Measurements from ENCODE around the gene FRMPD4.

DNA sequence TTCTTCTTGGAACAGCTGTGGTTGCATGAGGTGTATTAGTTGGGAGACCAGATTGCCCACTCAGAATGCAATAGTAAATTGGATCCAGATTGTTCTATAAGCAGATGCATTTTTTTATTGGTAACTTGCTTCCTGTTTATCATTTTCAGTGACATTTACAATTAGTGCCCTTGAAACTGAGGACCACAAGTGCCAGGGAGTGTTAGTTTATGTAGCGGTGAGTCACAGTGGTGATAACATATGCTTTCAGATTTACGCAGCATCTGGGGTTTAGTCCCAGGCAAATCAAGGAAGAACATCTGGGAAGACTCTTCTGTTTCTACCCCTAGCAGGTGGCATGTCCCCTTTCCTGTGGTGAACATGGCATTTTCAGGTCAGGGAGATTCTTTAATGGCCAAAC is 24.1 kb downstream of the FRMPD4 start:
- TF ChIP-seq, protein P1, sequence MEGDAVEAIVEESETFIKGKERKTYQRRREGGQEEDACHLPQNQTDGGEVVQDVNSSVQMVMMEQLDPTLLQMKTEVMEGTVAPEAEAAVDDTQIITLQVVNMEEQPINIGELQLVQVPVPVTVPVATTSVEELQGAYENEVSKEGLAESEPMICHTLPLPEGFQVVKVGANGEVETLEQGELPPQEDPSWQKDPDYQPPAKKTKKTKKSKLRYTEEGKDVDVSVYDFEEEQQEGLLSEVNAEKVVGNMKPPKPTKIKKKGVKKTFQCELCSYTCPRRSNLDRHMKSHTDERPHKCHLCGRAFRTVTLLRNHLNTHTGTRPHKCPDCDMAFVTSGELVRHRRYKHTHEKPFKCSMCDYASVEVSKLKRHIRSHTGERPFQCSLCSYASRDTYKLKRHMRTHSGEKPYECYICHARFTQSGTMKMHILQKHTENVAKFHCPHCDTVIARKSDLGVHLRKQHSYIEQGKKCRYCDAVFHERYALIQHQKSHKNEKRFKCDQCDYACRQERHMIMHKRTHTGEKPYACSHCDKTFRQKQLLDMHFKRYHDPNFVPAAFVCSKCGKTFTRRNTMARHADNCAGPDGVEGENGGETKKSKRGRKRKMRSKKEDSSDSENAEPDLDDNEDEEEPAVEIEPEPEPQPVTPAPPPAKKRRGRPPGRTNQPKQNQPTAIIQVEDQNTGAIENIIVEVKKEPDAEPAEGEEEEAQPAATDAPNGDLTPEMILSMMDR (conservative IDR thresholded peaks at IDR 0.05; ENCODE audit: low read depth in 2 of 2), result no peak
- TF ChIP-seq ZNF114 (CRISPR knock-in tag; IDR thresholded peaks at IDR 0.05) (no peak), CREB1 (CRISPR knock-in tag; IDR thresholded peaks at IDR 0.05; ENCODE audit: low read depth) (no peak), EZH2phosphoT487 (IDR thresholded peaks at IDR 0.05; ENCODE audit: unreplicated experiment) (no peak), EZH2 (IDR thresholded peaks at IDR 0.05; ENCODE audit: low read depth, unreplicated experiment) (no peak), POLR2AphosphoS5 (IDR thresholded peaks at IDR 0.05; ENCODE audit: low read depth) (no peak), JUNB (IDR thresholded peaks at IDR 0.05; ENCODE audit: unreplicated experiment) (no peak), NANOG (IDR thresholded peaks at IDR 0.05; ENCODE audit: borderline replicate concordance) (no peak), ZNF331 (CRISPR knock-in tag; IDR thresholded peaks at IDR 0.05; ENCODE audit: low read depth) (no peak)
- TF ChIP-seq, protein P2, sequence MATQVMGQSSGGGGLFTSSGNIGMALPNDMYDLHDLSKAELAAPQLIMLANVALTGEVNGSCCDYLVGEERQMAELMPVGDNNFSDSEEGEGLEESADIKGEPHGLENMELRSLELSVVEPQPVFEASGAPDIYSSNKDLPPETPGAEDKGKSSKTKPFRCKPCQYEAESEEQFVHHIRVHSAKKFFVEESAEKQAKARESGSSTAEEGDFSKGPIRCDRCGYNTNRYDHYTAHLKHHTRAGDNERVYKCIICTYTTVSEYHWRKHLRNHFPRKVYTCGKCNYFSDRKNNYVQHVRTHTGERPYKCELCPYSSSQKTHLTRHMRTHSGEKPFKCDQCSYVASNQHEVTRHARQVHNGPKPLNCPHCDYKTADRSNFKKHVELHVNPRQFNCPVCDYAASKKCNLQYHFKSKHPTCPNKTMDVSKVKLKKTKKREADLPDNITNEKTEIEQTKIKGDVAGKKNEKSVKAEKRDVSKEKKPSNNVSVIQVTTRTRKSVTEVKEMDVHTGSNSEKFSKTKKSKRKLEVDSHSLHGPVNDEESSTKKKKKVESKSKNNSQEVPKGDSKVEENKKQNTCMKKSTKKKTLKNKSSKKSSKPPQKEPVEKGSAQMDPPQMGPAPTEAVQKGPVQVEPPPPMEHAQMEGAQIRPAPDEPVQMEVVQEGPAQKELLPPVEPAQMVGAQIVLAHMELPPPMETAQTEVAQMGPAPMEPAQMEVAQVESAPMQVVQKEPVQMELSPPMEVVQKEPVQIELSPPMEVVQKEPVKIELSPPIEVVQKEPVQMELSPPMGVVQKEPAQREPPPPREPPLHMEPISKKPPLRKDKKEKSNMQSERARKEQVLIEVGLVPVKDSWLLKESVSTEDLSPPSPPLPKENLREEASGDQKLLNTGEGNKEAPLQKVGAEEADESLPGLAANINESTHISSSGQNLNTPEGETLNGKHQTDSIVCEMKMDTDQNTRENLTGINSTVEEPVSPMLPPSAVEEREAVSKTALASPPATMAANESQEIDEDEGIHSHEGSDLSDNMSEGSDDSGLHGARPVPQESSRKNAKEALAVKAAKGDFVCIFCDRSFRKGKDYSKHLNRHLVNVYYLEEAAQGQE (IDR thresholded peaks at IDR 0.05; ENCODE audit: unreplicated experiment), result no peak
- TF ChIP-seq, protein P3, sequence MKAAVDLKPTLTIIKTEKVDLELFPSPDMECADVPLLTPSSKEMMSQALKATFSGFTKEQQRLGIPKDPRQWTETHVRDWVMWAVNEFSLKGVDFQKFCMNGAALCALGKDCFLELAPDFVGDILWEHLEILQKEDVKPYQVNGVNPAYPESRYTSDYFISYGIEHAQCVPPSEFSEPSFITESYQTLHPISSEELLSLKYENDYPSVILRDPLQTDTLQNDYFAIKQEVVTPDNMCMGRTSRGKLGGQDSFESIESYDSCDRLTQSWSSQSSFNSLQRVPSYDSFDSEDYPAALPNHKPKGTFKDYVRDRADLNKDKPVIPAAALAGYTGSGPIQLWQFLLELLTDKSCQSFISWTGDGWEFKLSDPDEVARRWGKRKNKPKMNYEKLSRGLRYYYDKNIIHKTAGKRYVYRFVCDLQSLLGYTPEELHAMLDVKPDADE (IDR thresholded peaks at IDR 0.05), result no peak

Measured in GM23338 (cell line).